PC-3 (cell line): ENCODE data around the gene CASKIN2. TPM values are rescaled to one million over a fixed set of nuclear protein-coding genes. Genes with fewer than 3 reads are reported as not detected.

Experiments used
- ATAC-seq: fragments of 200-7000 bp; cut with Tn5 transposase; 2 replicates; pipeline ENCODE4 v1.9.1; 2020; ENCODE audit warnings: mild to moderate bottlenecking, moderate library complexity
- Bru-seq: library from RNA; stranded (reverse); fragments of 400-500 nt; gene quantifications from one replicate; lab custom pipeline; 2021; lab: Mats Ljungman, UMichigan
- BruChase-seq, 2 experiments: library from RNA; stranded (reverse); fragments of 400-500 nt; gene quantifications; one replicate each; lab custom pipeline; 2021; lab: Mats Ljungman, UMichigan
- BruUV-seq: library from RNA; stranded (reverse); fragments of 400-500 nt; replicated peaks from 2 replicates; lab custom pipeline; 2021; lab: Mats Ljungman, UMichigan
- CTCF ChIA-PET: fragments of 300-600 bp; sonication (Branson Sonifier 250); formaldehyde crosslinking; loops from one replicate; lab custom pipeline; 2022; ENCODE audit warnings: antibody characterized with exemption; lab: Charles Lee
- POLR2A ChIA-PET: fragments of 300-600 bp; sonication (Branson Sonifier 250); formaldehyde crosslinking; loops from one replicate; lab custom pipeline; 2022; ENCODE audit warnings: antibody characterized with exemption; ENCODE audit not compliant: unreplicated experiment; lab: Charles Lee
- DNase-seq: peaks from one replicate; pipeline ENCODE4 v3.0.0-alpha.2; 2015
- H2AFZ ChIP-seq: fragments of 300-600 bp; sonication (generic); 2 replicates; pipeline ENCODE4 v1.6.0; 2016; ENCODE audit warnings: antibody characterized with exemption, low read length
- H3F3A ChIP-seq: fragments of 300-600 bp; sonication (generic); one replicate; pipeline ENCODE4 v1.6.0; 2017; ENCODE audit warnings: antibody characterized with exemption, low read length, control low read depth, mild to moderate bottlenecking; ENCODE audit not compliant: unreplicated experiment
- H3K27ac ChIP-seq: fragments of 300-600 bp; sonication (generic); 2 replicates; pipeline ENCODE4 v1.5.1; 2016; ENCODE audit warnings: mild to moderate bottlenecking, low read length
- H3K27me3 ChIP-seq: fragments of 300-600 bp; sonication (generic); 2 replicates; pipeline ENCODE4 v1.6.1; 2016; ENCODE audit warnings: low read length, mixed read lengths
- H3K36me3 ChIP-seq: fragments of 300-600 bp; sonication (generic); 2 replicates; pipeline ENCODE4 v1.6.1; 2016; ENCODE audit warnings: low read depth, mixed run types, low read length, mixed read lengths
- H3K4me1 ChIP-seq: fragments of 300-600 bp; sonication (generic); 2 replicates; pipeline ENCODE4 v1.5.1; 2016; ENCODE audit warnings: low read length; ENCODE audit not compliant: insufficient read depth
- H3K4me2 ChIP-seq: fragments of 300-600 bp; sonication (generic); 2 replicates; pipeline ENCODE4 v1.6.0; 2016; ENCODE audit warnings: low read length
- H3K4me3 ChIP-seq: fragments of 300-600 bp; sonication (generic); 2 replicates; pipeline ENCODE4 v1.5.1; 2016; ENCODE audit warnings: mild to moderate bottlenecking, low read length, mixed read lengths
- H3K79me2 ChIP-seq: fragments of 300-600 bp; sonication (generic); 2 replicates; pipeline ENCODE4 v1.6.1; 2017; ENCODE audit warnings: low read length, mixed read lengths
- H3K9ac ChIP-seq: fragments of 300-600 bp; sonication (generic); 2 replicates; pipeline ENCODE4 v1.6.0; 2016; ENCODE audit warnings: mild to moderate bottlenecking, low read length
- H3K9me2 ChIP-seq: fragments of 300-600 bp; sonication (generic); replicated peaks from 2 replicates; pipeline ENCODE4 v1.6.1; 2016; ENCODE audit warnings: mixed run types, low read length, mixed read lengths
- H3K9me3 ChIP-seq: fragments of 300-600 bp; sonication (generic); 2 replicates; pipeline ENCODE4 v1.6.1; 2016; ENCODE audit warnings: low read length, mixed read lengths
- H4K20me1 ChIP-seq: fragments of 300-600 bp; sonication (generic); 2 replicates; pipeline ENCODE4 v1.6.1; 2016; ENCODE audit warnings: low read length, mixed read lengths
- EZH2 ChIP-seq: fragments of 300-600 bp; sonication (generic); IDR thresholded peaks from one replicate; pipeline ENCODE4 v1.6.1; 2017; ENCODE audit warnings: antibody characterized with exemption, mild to moderate bottlenecking, low read length; ENCODE audit not compliant: unreplicated experiment
- EZH2phosphoT487 ChIP-seq: fragments of 300-600 bp; sonication (generic); IDR thresholded peaks from 2 replicates; pipeline ENCODE4 v1.6.1; 2018; ENCODE audit warnings: mild to moderate bottlenecking, antibody characterized with exemption, low read length, borderline replicate concordance
- intact Hi-C: fragments of 100-400 bp; cut with micrococcal nuclease; formaldehyde crosslinking; loops from 2 replicates; pipeline ENCODE4 v1.9.0; 2023
- long read RNA-seq: library from polyadenylated mRNA; unstranded; transcript quantifications from one replicate; pipeline ENCODE4 v2.0.0, GENCODE V29; 2021; ENCODE audit not compliant: unreplicated experiment
- total RNA-seq: library from RNA; depleted of rRNA; stranded (reverse); fragments of >200 nt; gene quantifications from 2 replicates; pipeline ENCODE4 v1.2.3, GENCODE V29; 2014; rRNA removed
- TF ChIP-seq, protein P1 (sequence below): fragments of 300-600 bp; sonication (generic); conservative IDR thresholded peaks from 2 replicates; pipeline ENCODE4 v1.5.1; 2017; ENCODE audit warnings: antibody characterized with exemption, low read depth, mild to moderate bottlenecking, low read length

The CASKIN2 gene
- total RNA-seq, result 22.0 and 28.3 TPM in 2 replicates
- percentile 60 among the genes with signal in this experiment for Bru-seq, nascent RNA
- BruChase-seq, experiment 1, labeled RNA remaining after a 6-hour chase, result percentile 81 among the genes with signal in this experiment
- percentile 76 among the genes with signal in this experiment for BruChase-seq, experiment 2, labeled RNA remaining after a 2-hour chase
- long read RNA-seq, partial matches to known transcripts, result 36 of 69 reads
- long read RNA-seq, other reads (novel, unspliced or antisense), result 32 of 69 reads

DNA sequence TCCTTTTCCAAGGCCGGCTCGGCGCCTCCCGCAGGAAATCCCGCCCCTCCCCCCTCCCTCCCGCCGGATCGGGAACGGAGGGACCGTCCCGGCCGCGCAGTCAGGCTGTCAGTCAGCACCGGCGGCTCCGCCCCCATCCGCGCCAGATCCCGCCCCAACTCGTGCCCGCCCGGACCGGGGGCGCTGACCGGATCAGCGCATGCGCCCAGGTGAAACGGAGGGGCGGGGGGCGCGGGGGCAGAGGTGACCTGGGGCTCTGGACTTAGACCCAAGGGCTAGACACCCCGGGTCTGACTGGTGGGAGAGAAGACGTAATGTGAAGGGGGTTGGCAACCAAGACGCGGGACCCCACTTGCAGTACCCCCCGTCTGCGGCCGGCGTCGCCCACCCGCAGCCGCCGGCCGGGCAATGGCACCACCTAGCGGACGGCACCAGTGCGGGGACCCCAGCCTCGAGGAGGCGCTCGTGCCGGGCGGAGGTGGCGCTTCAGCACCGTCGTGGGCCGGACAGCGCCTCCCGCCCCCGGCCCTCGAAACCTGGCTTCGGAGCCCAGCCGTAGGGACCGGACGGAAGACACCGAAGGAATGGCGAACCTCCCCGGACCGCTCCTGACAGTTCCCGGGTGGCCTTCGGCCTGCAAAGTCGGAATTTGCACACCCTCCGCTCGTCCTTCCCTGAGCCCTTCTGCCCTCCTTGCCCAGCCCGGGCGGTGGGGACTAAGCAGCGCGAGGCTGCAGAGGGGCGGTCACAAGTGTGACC lies at the start of gene CASKIN2:
Gene CASKIN2 (minus strand): TSS at position 42 of the 759 bp plus-strand sequence. CDS start 1,733 bp downstream, outside the sequence.
- H4K20me1 ChIP-seq, result peaks cover 24% of the 10 kb centered on the region
- no TSS peak for BruUV-seq

DNA sequence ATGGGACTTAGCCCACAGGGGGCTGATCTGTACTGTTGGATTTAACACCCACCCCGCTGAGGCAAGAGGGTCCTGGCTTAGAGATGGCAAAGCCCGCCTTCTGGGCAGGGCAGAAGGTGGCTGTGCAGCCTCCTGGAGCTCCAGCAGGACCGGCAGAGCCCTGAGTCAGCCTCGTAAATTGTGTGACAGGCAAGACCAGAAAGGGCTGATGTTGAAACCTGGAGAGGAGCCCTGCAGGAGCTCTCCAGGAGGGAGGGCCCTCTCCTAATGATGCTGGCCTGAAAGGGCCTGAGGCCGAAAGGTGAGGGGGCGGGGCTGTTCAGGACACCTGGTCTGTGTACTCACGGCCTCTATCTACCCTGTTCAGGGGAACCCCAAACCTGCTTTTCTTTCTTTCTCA lies 49.7 kb upstream of the CASKIN2 start:
- POLR2A ChIA-PET, result interaction anchor here (0.6 kb wide), 2 partner anchors 49 to 89 kb away, joined by 3 to 4 read pairs; partner anchors contain the start of gene TSEN54
- Histone ChIP-seq H4K20me1 (0 out of 2 replicates have a peak, but pooled peaks cover 4% of the 10 kb centered on the region), H3K4me2 (peak overlapping the region; percentile 46; the same call in 1 of the 2 replicates), H3K27me3 (no peaks in the 10 kb centered on the region), H3K9me2 (no peaks in the 10 kb centered on the region), H3K36me3 (peaks cover 19% of the 10 kb centered on the region; the same call in 1 of the 2 replicates), H2AFZ (no peak overlapping the region), H3K9me3 (no peaks in the 10 kb centered on the region), H3K4me1 (peaks cover 31% of the 10 kb centered on the region), H3K79me2 (no peaks in the 10 kb centered on the region), H3K27ac (no peak overlapping the region), H3K4me3 (no peak overlapping the region), H3F3A (no peaks in the 10 kb centered on the region), H3K9ac (no peak overlapping the region)
- BruUV-seq, result no TSS peak
- ATAC-seq (peak; percentile 96), DNase-seq (peak; percentile 96)
- intact Hi-C loops, result no loop called here
- CTCF ChIA-PET, result interaction anchor here (0.9 to 1.2 kb wide), 3 partner anchors 40 to 124 kb away, joined by 3 to 15 read pairs (median 9); partner anchors contain the start of genes LLGL2 and TSEN54
- TF ChIP-seq EZH2phosphoT487 (no peak), EZH2 (no peak)
- TF ChIP-seq, protein P1, sequence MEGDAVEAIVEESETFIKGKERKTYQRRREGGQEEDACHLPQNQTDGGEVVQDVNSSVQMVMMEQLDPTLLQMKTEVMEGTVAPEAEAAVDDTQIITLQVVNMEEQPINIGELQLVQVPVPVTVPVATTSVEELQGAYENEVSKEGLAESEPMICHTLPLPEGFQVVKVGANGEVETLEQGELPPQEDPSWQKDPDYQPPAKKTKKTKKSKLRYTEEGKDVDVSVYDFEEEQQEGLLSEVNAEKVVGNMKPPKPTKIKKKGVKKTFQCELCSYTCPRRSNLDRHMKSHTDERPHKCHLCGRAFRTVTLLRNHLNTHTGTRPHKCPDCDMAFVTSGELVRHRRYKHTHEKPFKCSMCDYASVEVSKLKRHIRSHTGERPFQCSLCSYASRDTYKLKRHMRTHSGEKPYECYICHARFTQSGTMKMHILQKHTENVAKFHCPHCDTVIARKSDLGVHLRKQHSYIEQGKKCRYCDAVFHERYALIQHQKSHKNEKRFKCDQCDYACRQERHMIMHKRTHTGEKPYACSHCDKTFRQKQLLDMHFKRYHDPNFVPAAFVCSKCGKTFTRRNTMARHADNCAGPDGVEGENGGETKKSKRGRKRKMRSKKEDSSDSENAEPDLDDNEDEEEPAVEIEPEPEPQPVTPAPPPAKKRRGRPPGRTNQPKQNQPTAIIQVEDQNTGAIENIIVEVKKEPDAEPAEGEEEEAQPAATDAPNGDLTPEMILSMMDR, result no peak

More for the DNA sequence above, at the start of gene CASKIN2:
- intact Hi-C loops, result loop anchor here (1.0 to 5.0 kb wide), 5 partner anchors 47 to 117 kb away; partner anchors contain the start of genes SMIM5 and TMEM94
- TF ChIP-seq, protein P1, result peak; percentile 100
- no peak for TF ChIP-seq EZH2
- Histone ChIP-seq H3K9me3 (no peaks in the 10 kb centered on the region), H3F3A (no peaks in the 10 kb centered on the region), H3K79me2 (peaks cover 58% of the 10 kb centered on the region), H3K27ac (peak within 1 kb of the TSS; percentile 8), H3K27me3 (no peaks in the 10 kb centered on the region), H3K4me2 (peak within 1 kb of the TSS; percentile 93), H3K9ac (peak within 1 kb of the TSS; percentile 73), H3K36me3 (no peaks in the 10 kb centered on the region; the same call in 1 of the 2 replicates), H3K4me3 (peak within 1 kb of the TSS; percentile 78), H2AFZ (peak within 1 kb of the TSS; percentile 96), H3K9me2 (no peaks in the 10 kb centered on the region), H3K4me1 (peaks cover 47% of the 10 kb centered on the region)
- POLR2A ChIA-PET, result interaction anchor here (0.6 kb wide), 1 partner anchor 11 kb away, joined by 6 read pairs; no protein-coding TSS in a partner anchor
- peak; percentile 71 for ATAC-seq
- CTCF ChIA-PET, result interaction anchor here (0.9 to 3.1 kb wide), 7 partner anchors 10 to 243 kb away, joined by 3 to 18 read pairs (median 8); partner anchors contain the start of gene LLGL2
- peak; percentile 98 for DNase-seq
